ENCODE results near the gene CAMTA1.

The CAMTA1 gene

GRCh38 chr1:7152655-7153054 lies 367.4 kb downstream of the CAMTA1 start:
- TF ChIP-seq TOX (CRISPR knock-in tag; IDR thresholded peaks at IDR 0.05; ENCODE audit: borderline replicate concordance) (no peak), RARB (CRISPR knock-in tag; IDR thresholded peaks at IDR 0.05) (no peak), GLIS3 (CRISPR knock-in tag; IDR thresholded peaks at IDR 0.05) (no peak), ZC3H10 (CRISPR knock-in tag; IDR thresholded peaks at IDR 0.05) (no peak), ARNTL (CRISPR knock-in tag; IDR thresholded peaks at IDR 0.05; ENCODE audit: borderline replicate concordance, low read depth) (no peak), ISL1 (CRISPR knock-in tag; IDR thresholded peaks at IDR 0.05) (no peak), CSDC2 (CRISPR knock-in tag; IDR thresholded peaks at IDR 0.05) (no peak), TCF4 (CRISPR knock-in tag; IDR thresholded peaks at IDR 0.05; ENCODE audit: borderline replicate concordance) (no peak; the same call in 1 of the 2 replicates), ZNF8 (CRISPR knock-in tag; IDR thresholded peaks at IDR 0.05) (no peak), PPARA (CRISPR knock-in tag; IDR thresholded peaks at IDR 0.05; ENCODE audit: borderline replicate concordance) (no peak), ZNF70 (CRISPR knock-in tag; IDR thresholded peaks at IDR 0.05) (no peak), TSHZ2 (CRISPR knock-in tag; IDR thresholded peaks at IDR 0.05) (no peak), PATZ1 (CRISPR knock-in tag; IDR thresholded peaks at IDR 0.05; ENCODE audit: borderline replicate concordance) (no peak), ESRRG (CRISPR knock-in tag; IDR thresholded peaks at IDR 0.05) (no peak), OSR1 (CRISPR knock-in tag; IDR thresholded peaks at IDR 0.05) (no peak), BACH2 (CRISPR knock-in tag; IDR thresholded peaks at IDR 0.05; ENCODE audit: borderline replicate concordance) (no peak)
- TF ChIP-seq, protein P1, sequence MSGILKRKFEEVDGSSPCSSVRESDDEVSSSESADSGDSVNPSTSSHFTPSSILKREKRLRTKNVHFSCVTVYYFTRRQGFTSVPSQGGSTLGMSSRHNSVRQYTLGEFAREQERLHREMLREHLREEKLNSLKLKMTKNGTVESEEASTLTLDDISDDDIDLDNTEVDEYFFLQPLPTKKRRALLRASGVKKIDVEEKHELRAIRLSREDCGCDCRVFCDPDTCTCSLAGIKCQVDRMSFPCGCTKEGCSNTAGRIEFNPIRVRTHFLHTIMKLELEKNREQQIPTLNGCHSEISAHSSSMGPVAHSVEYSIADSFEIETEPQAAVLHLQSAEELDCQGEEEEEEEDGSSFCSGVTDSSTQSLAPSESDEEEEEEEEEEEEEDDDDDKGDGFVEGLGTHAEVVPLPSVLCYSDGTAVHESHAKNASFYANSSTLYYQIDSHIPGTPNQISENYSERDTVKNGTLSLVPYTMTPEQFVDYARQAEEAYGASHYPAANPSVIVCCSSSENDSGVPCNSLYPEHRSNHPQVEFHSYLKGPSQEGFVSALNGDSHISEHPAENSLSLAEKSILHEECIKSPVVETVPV (CRISPR knock-in tag; IDR thresholded peaks at IDR 0.05) = no peak
- TF ChIP-seq, protein P2, sequence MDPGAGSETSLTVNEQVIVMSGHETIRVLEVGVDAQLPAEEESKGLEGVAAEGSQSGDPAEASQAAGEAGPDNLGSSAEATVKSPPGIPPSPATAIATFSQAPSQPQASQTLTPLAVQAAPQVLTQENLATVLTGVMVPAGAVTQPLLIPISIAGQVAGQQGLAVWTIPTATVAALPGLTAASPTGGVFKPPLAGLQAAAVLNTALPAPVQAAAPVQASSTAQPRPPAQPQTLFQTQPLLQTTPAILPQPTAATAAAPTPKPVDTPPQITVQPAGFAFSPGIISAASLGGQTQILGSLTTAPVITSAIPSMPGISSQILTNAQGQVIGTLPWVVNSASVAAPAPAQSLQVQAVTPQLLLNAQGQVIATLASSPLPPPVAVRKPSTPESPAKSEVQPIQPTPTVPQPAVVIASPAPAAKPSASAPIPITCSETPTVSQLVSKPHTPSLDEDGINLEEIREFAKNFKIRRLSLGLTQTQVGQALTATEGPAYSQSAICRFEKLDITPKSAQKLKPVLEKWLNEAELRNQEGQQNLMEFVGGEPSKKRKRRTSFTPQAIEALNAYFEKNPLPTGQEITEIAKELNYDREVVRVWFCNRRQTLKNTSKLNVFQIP (CRISPR knock-in tag; IDR thresholded peaks at IDR 0.05; ENCODE audit: borderline replicate concordance, low read depth) = no peak
- no peak for ATAC-seq

- ATAC-seq = no peak
Observed at GRCh38 chr1:7153464-7153863, 368.2 kb downstream of the CAMTA1 start.

More at GRCh38 chr1:7153464-7153863, 368.2 kb downstream of the CAMTA1 start:
- no peak for TF ChIP-seq TSHZ2 (CRISPR knock-in tag; IDR thresholded peaks at IDR 0.05)
- TF ChIP-seq TCF4 (CRISPR knock-in tag; IDR thresholded peaks at IDR 0.05; ENCODE audit: borderline replicate concordance) = no peak
- no peak for TF ChIP-seq ZNF8 (CRISPR knock-in tag; IDR thresholded peaks at IDR 0.05)
- TF ChIP-seq BACH2 (CRISPR knock-in tag; IDR thresholded peaks at IDR 0.05; ENCODE audit: borderline replicate concordance) = no peak
- no peak for TF ChIP-seq PATZ1 (CRISPR knock-in tag; IDR thresholded peaks at IDR 0.05; ENCODE audit: borderline replicate concordance)
- TF ChIP-seq SNAI2 (CRISPR knock-in tag; IDR thresholded peaks at IDR 0.05) = no peak
- TF ChIP-seq GLIS3 (CRISPR knock-in tag; IDR thresholded peaks at IDR 0.05) = no peak
